OCI-LY3 (cell line): ENCODE data around the gene KRTAP10-11.

Experiments used
- CTCF ChIP-seq: fragments of 200-600, 300-600 bp; sonication (generic); IDR thresholded peaks from 2 replicates; pipeline ENCODE4 v1.5.1; 2014; ENCODE audit warnings: antibody characterized with exemption, low read length, low read depth
- EZH2phosphoT487 ChIP-seq: fragments of 200-600 bp; shearing (Covaris generic); IDR thresholded peaks from 2 replicates; pipeline ENCODE4 v1.6.1; 2018; ENCODE audit warnings: antibody characterized with exemption, mixed run types, low read depth

- TF ChIP-seq CTCF: no peak
- no peak for TF ChIP-seq EZH2phosphoT487
Observed at GRCh38 chr21:44609193-44609592, 37.0 kb upstream of the KRTAP10-11 start.
